HG02642 (cell line): ENCODE results near the gene AP4M1.

ENCODE experiments used
- ATAC-seq: cut with Tn5 transposase; IDR thresholded peaks from one replicate; pipeline ENCODE4 v1.9.1; 2021; ENCODE audit warnings: mild to moderate bottlenecking; ENCODE audit not compliant: unreplicated experiment, poor library complexity

Gene AP4M1, protein sequence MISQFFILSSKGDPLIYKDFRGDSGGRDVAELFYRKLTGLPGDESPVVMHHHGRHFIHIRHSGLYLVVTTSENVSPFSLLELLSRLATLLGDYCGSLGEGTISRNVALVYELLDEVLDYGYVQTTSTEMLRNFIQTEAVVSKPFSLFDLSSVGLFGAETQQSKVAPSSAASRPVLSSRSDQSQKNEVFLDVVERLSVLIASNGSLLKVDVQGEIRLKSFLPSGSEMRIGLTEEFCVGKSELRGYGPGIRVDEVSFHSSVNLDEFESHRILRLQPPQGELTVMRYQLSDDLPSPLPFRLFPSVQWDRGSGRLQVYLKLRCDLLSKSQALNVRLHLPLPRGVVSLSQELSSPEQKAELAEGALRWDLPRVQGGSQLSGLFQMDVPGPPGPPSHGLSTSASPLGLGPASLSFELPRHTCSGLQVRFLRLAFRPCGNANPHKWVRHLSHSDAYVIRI

DNA sequence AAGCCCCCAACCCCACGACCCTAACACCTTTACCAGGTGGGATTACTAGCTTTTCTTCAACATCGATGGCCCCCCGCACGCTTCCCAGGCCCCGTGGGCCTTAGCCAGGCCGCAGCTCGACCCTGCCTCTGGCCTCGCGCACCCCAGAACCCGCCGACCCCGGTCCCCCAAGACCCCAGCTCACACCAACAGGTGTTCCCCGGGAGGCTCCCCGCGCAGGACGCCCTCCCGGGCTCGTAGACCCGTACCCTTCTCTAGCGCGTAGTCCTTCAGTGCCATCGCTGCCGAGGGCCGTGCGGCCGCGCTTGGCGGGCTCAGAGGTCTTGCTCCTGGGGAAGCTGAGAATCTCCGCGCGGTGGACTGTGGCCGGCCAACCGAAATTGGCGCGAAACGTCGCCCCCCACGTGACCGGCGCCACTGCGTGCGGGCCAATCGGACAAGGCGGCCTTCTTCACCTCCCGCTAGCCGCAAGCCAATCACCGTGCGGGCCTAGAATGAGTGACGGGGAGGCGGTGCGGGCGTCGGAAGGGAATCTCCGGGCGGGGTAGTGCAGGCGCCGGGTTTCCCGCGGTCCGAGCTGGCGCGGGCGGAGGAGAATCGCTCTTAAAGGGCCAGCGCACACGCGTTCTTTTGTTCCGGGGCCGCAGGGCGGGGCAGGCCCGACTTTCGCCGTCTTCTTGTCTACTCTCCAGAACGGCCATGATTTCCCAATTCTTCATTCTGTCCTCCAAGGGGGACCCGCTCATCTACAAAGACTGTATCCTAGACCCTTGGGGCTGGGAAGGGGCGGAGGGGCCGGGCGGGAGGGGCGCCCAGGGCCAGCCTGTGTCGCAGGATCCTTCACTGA lies at the start of gene AP4M1, which contains the start of gene MCM7:
TSS of gene AP4M1 (plus strand) at position 628 of the 847 bp plus-strand sequence. CDS start at position 700, 72 bp downstream.
TSS of gene MCM7 (minus strand) at position 382 of the 847 bp plus-strand sequence. CDS start at position 279, 103 bp downstream.
- ATAC-seq, result peak; percentile 85

GRCh38 chr7:100053215-100053614 lies 48.2 kb upstream of the AP4M1 start:
- no peak for ATAC-seq

DNA sequence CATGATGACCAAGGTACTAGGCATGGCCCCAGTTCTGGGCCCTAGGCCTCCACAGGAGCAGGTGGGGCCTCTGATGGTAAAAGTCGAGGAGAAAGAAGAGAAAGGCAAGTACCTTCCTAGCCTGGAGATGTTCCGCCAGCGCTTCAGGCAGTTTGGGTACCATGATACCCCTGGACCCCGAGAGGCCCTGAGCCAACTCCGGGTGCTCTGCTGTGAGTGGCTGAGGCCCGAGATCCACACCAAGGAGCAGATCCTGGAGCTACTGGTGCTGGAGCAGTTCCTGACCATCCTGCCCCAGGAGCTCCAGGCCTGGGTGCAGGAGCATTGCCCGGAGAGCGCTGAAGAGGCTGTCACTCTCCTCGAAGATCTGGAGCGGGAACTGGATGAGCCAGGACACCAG lies 44.4 kb upstream of the AP4M1 start:
- ATAC-seq, result no peak

GRCh38 chr7:100059251-100059739 lies 42.1 kb upstream of the AP4M1 start:
- ATAC-seq, result no peak

DNA sequence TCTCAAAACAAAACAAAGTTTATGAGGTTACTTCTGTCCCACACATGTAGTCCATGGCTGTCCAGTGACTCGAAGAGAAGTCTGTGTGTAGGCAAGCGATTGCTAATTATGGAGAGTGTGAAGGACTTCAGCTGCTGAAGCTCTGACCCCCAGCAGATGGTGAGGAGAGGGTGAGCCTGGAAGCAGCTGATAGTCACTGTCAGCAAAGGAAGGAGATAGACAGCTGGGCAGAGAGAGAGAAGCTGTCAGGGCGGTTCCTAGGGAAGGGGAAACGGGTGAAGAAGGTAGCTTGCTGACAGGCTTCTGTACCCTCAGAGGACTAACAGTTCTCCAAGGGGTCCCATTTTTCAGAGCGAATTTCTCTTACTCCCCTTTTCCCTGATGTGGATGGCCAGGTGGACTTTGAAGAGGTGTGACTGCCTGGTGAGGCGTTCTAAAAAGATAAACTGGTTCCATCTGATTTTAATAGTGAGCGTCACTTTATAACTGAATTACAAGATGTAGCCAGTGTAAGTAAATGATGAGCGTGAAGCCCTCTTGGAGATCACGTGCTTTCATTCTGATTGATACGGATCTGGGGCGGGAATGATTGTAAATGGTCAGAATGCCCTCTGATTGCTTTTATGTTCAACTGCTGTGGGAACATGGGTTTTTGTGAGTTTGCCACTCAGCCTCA lies 39.8 kb upstream of the AP4M1 start:
- ATAC-seq, result no peak

DNA sequence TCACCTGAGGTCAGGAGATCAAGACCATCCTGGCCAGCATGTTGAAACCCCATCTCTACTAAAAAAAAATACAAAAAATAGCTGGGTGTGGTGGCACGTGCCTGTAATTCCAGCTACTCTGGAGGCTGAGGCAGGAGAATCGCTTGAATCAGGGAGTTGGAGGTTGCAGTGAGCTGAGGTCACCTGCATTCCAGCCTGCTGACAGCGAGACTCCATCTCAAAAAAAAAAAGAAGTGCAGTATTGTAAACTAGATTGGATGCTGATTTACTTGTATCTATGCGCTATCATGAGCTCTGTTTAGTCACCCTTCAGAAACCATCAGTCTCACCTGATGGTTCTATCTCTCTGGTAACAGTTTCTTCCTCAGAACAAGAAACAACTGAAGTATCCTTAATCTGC lies 38.1 kb upstream of the AP4M1 start:
- ATAC-seq, result no peak

DNA sequence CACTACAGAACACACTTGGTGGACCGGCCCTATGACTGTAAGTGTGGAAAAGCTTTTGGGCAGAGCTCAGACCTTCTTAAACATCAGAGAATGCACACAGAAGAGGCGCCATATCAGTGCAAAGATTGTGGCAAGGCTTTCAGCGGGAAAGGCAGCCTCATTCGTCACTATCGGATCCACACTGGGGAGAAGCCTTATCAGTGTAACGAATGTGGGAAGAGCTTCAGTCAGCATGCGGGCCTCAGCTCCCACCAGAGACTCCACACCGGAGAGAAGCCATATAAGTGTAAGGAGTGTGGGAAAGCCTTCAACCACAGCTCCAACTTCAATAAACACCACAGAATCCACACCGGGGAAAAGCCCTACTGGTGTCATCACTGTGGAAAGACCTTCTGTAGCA lies 37.3 kb upstream of the AP4M1 start:
- no peak for ATAC-seq

DNA sequence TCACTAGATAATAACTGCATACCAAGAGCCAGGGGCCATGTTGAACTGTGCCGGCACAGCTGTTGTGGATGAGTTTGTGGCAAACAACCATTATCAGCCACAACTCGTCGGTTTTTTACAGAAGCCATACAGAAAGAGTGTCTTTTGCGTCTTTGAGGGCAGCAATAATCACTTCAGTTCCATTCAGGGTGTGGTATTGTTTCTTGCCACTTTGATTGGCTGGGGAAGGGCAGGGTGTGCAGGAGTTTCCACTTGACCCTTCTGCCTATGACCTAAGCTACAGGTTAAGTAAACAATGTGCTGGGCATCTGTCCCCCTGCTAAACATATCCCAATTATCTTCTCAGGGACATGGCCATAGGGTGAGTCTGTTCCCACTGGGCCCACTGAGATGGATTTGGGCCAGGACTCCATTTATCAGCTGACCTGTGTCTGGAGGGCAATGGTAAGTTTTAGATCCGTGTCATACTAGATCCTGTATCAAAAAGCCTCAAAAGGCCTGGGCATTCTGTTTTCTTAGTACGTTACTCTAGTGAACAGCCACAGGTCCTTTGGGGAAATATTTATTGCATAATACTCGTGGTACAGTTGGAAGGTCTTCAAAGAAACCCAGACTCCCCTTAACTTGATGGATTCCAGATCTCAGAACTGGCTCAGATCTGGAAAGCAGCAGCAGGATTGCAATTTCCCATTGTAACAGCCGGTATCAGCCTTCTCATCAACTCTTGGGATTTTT lies 35.8 kb upstream of the AP4M1 start:
- ATAC-seq, result no peak

- no peak for ATAC-seq
These were observed 34.5 kb upstream of the AP4M1 start for GRCh38 chr7:100066953-100067352.

DNA sequence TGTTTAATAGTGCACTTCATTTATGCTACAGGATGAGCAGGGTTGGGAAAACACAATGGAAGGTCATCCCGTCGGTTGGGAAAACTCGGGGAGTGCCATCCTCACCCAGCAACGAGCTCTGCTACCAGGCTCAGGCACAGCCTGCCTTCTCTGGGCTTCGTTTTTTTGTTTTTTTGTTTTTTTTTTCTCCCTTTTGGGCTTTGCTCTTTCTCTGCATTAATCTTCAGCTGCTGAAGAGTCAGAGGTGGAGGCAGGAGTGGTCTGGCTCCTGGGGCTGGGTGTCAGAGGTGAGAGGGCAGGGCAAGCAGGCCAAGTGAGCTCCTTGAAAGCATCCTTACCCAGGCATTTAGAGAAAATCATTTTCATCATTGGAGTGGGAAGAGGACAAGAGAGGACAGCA lies 31.5 kb upstream of the AP4M1 start:
- ATAC-seq, result no peak

- no peak for ATAC-seq
These were observed 30.3 kb upstream of the AP4M1 start for GRCh38 chr7:100071018-100071723.

DNA sequence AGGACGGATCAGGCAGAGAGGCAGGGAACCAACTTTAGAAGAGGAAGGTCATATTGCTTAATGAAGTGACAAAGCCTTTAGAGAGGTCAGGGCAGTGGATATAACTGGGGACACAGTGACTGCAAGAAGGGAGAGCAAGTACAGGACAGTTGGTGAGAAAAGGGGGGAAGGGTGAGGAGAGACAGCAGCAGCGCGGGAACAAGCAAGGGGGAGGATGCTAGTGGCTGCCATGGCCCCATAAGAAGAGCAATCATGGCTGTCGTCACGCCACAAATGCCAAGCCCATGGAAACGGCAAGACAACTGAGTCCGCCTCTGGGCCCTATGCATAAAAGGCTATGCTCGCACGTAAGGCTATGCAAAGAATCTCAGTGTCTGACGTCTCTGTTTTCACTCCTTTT lies 29.0 kb upstream of the AP4M1 start:
- no peak for ATAC-seq

DNA sequence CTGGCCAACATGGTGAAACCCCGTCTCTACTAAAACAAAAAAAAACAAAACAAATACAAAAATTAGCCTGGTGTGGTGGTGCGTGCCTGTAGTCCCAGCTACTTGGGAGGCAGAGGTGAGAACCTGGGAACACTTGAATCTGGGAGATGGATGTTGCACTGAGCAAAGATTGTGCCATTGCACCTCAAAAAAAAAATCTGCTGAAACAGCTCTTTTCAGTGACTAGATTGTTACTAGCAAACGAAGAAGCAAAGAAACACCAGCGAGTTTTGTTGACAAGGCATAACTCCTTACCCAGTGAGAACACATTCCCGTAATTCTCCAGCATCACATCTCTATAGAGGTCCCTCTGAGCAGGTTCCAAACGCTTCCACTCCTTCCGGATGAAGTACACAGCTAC lies 26.6 kb upstream of the AP4M1 start:
- ATAC-seq, result no peak

DNA sequence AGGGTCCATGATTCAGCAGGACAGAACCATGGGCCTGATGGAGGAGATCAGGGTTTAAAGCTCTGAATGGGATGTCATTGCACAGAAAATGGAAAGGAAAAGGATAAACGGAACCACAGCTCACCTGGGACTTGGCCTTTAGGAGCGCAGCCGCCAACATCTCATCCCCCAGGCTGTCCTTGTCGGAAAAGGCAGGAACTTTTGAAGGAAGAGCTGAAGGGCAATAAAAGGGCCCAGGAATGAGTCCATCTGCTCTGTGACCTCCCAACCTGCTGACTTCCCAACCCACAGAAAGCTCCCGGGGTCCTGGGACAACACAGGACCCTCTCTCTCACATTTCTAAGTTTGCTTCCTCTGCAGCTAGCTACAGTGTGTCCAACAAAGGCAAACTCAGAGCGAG lies 26.0 kb upstream of the AP4M1 start:
- no peak for ATAC-seq

DNA sequence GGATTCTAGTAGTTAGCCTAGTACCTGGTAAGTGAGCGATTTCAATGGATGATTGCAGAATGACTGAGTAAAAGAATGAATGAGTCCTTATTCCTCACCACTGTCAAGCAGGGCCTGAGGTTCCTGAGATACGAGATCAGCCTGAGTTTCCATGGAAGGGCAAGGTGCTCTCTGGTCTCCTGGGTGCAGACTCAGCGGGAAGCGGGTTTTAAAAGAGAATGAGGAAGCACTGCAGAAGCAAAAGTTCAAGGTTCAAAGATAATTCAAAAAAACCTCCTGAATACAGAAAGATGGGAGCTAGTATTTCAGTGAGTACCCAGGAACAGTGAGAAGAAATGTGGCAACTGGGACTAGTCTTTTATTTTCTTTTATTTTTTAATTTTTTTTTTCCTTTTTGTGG lies 24.2 kb upstream of the AP4M1 start:
- ATAC-seq, result no peak

DNA sequence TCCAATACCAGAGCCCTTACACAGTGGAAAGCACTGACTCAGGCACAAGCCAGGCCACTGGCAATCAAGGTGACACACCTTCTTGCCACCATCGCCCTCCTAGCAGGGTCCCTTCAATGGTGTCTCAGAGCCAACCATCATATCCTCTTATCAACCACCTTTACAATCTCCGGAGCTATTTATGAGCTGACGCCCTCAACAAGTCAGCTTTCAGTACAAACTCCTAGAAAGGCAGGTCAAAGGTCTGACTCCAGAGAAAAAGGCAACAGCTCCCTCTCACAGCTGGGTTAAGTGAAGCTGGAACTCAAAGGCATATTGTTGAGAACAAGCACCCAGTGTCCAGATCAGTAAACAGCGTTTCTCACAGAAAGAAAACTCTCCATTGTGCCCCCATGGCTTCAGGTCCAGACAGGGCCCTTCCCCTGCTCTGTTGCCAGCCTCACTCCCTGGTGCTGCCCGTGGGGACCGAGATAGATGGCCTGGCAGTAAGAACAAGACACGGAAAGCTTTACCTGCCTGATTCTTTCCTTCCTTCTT lies 22.4 kb upstream of the AP4M1 start:
- ATAC-seq, result no peak

DNA sequence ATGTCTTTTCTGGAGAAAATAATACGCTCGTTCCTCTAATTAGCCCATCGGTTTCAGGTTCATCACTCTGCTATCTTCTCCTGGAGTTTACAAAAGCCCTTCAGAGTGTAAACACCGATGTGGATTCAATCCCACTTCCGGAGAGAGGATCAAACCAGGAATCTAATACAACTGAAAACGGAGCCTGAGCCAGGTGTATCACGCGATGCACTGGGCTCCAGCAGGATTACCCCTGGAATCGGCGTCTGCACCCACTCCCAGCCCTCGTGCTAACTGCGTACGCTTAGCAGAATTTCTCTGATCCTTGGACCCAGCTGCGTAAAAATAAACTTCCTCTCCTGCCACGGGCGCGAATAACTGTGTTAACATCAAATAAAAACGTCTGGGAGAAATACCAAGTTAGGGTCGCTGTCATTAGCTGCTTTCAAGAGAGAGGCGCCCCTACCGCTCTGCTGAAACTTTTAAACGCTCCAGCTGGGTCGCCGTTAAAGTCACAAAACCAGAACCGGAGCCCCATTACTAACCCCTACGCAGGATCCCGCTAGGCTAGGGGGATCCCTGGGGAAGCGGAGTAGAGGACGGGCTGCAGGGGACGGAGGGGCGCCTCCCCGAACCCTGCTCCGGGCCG lies 20.4 kb upstream of the AP4M1 start:
- ATAC-seq, result no peak

DNA sequence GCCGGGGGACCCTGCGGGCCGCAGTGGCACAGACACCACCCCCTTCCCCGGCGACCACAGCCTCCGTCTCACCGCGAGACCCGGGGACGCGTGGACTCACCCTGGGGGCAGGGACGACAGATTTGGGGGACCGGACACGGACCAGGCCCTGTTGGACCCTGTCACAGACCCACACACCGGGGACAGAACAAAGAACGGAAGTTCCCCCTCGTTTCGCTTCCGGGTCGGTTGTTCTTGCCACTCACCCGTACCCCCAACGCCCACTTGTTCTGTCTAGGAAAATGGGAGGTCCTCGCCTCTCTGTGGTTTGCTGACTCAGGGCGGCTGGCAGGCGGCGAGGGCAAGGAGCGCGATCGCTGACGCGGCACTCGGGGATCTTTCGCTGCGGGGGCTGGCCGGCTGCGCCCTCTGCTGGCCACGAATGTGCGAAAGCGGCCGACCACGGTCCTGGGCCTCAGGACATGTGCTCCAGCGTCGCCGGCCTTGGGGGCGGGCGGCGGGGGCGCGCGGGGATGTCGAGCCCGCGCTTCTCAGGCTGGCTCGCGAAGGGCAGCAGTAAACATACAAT lies 19.8 kb upstream of the AP4M1 start, which contains the start of gene ZNF3:
TSS of gene ZNF3 (minus strand) at position 189 of the 568 bp plus-strand sequence. CDS start 4,366 bp downstream, outside the sequence.
- ATAC-seq, result peak; percentile 83
